HG03066 (cell line): ENCODE data around the gene KRT37.
"Not testable (repeated sequence)": the region's sequence is repeated elsewhere in the genome, so short reads cannot be mapped to it uniquely, and the experiment has no call there.

ENCODE experiments used
- ATAC-seq: cut with Tn5 transposase; IDR thresholded peaks from one replicate; pipeline ENCODE4 v1.9.1; 2021; ENCODE audit warnings: low read depth; ENCODE audit not compliant: unreplicated experiment

KRT37 gene

DNA sequence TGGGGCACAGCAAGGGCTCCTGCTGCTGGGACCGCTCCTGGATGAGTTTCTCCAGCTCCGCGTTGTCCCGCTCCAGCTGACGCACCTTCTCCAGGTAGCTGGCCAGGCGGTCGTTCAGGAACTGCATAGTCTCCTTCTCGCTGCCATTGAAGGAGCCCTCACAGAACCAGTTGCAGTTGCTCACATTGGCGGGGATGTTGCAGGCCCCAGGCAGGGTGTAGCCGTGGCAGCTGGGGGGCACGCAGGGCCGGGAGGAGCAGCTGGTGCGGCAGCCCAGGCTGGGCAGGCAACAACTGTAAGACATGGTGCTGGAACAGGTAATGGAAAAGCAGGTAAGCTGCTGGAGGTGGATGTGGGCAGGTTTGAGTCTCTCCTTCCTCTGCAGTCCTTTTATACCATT lies 42.4 kb downstream of the KRT37 start, which contains the start of gene KRT34:
Gene KRT34 (minus strand): TSS at position 364 of the 400 bp plus-strand sequence. CDS start 60 bp downstream, at position 304.
- ATAC-seq: not testable (repeated sequence)

DNA sequence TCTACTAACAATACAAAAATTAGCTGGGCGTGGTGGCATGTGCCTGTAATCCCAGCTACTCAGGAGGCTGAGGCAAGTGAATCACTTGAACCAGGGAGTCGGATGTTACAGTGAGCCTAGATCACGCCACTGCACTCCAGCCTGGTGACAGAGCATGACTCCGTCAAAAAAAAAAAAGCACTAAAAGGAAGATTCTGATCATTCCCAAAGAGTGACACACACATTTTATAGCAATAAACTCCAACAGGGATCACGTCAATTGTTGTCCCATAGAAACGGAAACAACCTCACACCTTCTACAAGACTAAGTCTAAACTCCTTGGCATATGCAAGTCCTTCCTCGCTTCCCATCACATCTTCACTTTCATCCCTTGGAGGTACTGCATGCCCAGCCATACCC lies 44.3 kb downstream of the KRT37 start:
- not testable (repeated sequence) for ATAC-seq

DNA sequence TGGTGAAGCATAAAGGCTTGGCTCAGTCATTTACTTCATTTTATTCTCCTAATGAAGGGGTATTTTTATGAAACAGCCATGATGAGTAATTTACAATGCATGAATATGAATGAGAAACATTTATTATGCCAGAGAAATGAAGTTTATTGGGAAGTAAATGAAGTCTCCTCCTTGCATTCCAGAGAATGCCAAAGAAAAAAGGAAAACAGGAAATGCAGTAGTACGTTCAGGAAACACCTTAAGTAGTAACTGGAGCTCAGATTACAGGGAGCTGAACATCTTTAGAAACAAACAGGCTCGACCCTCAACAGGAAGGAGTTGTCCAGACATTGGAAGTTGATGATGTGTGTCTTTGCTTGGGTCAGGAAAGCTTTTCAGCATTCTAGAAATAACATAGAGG lies 46.8 kb downstream of the KRT37 start:
- ATAC-seq: no peak
